AG04449 (cell line): ENCODE results near the gene C19orf47.

Experiments
- CTCF ChIA-PET: fragments of 350-600 bp; formaldehyde crosslinking; extraction: SDS; loops from one replicate; lab custom pipeline; 2021; ENCODE audit warnings: antibody characterized with exemption; lab: Yijun Ruan, JAX
- POLR2A ChIA-PET: fragments of 400-600, 350-600 bp; formaldehyde crosslinking; extraction: SDS; loops from one replicate; lab custom pipeline; 2020; ENCODE audit warnings: antibody characterized with exemption, inconsistent platforms; lab: Yijun Ruan, JAX
- DNase-seq: peaks from one replicate; pipeline ENCODE4 v3.0.0-alpha.2; 2010; ENCODE audit warnings: low read depth, low spot score
- H3K4me3 ChIP-seq: 2 replicates; pipeline ENCODE4 v1.5.1; 2011; ENCODE audit warnings: low read depth, mild to moderate bottlenecking, control low read depth, low read length
- TF ChIP-seq, protein P1 (sequence below): IDR thresholded peaks from one replicate; pipeline ENCODE4 v1.5.1; 2011; ENCODE audit warnings: mild to moderate bottlenecking, moderate library complexity, low read length, control low read depth, inconsistent platforms; ENCODE audit not compliant: insufficient read depth; ENCODE audit errors: missing control alignments

C19orf47 gene

DNA sequence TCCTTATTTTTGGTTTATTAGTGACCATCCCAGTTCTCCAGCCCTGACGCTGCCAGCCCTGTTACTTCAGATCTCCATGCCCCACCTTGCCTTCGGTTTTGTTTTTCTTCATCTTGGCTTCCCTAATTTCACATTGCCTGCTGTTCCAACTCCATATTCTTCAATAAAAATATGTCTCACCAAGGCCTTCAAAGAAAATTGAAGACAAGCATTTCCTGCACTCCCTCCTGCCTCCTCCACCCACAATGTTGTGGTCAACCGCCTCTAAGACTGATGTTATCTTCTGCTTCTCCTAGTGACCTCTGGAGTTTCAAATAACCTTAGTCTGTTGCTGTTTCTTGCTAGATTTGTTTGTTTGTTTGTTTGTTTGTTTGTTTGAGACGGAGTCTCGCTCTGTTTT is 14.9 kb upstream of the C19orf47 start:
- TF ChIP-seq, protein P1, sequence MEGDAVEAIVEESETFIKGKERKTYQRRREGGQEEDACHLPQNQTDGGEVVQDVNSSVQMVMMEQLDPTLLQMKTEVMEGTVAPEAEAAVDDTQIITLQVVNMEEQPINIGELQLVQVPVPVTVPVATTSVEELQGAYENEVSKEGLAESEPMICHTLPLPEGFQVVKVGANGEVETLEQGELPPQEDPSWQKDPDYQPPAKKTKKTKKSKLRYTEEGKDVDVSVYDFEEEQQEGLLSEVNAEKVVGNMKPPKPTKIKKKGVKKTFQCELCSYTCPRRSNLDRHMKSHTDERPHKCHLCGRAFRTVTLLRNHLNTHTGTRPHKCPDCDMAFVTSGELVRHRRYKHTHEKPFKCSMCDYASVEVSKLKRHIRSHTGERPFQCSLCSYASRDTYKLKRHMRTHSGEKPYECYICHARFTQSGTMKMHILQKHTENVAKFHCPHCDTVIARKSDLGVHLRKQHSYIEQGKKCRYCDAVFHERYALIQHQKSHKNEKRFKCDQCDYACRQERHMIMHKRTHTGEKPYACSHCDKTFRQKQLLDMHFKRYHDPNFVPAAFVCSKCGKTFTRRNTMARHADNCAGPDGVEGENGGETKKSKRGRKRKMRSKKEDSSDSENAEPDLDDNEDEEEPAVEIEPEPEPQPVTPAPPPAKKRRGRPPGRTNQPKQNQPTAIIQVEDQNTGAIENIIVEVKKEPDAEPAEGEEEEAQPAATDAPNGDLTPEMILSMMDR = no peak
- ChIA-PET CTCF (no interaction called here), POLR2A (no interaction called here)
- H3K4me3 ChIP-seq = no peak overlapping the region
- DNase-seq = no peak

- no peak overlapping the region for H3K4me3 ChIP-seq
- TF ChIP-seq, protein P1 = no peak
- ChIA-PET CTCF (no interaction called here), POLR2A (no interaction called here)
- DNase-seq = no peak
These were observed 14.0 kb upstream of the C19orf47 start for GRCh38 chr19:40362160-40362559.

GRCh38 chr19:40360708-40361241 is 12.6 kb upstream of the C19orf47 start:
- ChIA-PET CTCF (no interaction called here), POLR2A (no interaction called here)
- no peak for DNase-seq
- no peak overlapping the region for H3K4me3 ChIP-seq
- TF ChIP-seq, protein P1 = no peak

- DNase-seq = no peak
- no peak overlapping the region for H3K4me3 ChIP-seq
- CTCF ChIA-PET = no interaction called here
- TF ChIP-seq, protein P1 = no peak
- POLR2A ChIA-PET = no interaction called here
These were observed 12.0 kb upstream of the C19orf47 start for GRCh38 chr19:40360020-40360707.

GRCh38 chr19:40358773-40359172 is 10.6 kb upstream of the C19orf47 start:
- CTCF ChIA-PET = interaction anchor here (0.6 to 2.7 kb wide), 2 partner anchors 54 to 79 kb away, joined by 3 to 10 read pairs; no protein-coding TSS in a partner anchor
- H3K4me3 ChIP-seq = no peak overlapping the region
- no peak for DNase-seq
- POLR2A ChIA-PET = no interaction called here
- TF ChIP-seq, protein P1 = no peak

- POLR2A ChIA-PET = no interaction called here
- DNase-seq = no peak
- CTCF ChIA-PET = interaction anchor here (1.2 to 4.0 kb wide), 3 partner anchors 8 to 63 kb away, joined by 4 to 17 read pairs (median 10); no protein-coding TSS in a partner anchor
- no peak overlapping the region for H3K4me3 ChIP-seq
- TF ChIP-seq, protein P1 = no peak
These were observed 9.4 kb upstream of the C19orf47 start for GRCh38 chr19:40357640-40358039.
